T-helper 1 cell treated with Interleukin-12 subunit alpha and Interleukin-12 subunit beta and Interleukin-4 antibody, amounts not matched to agents 30 μg/mL and 1 μg/mL, for 36 hours (primary cell): Measurements from ENCODE around the gene RASAL2.
A peak's percentile ranks its signal among the peaks of the same experiment; 100 is the strongest.

Experiments
- H3K27ac Mint-ChIP-seq: one replicate; pipeline ENCODE4 v1.8.0; 2021; ENCODE audit warnings: mild to moderate bottlenecking, mixed read lengths
- H3K27me3 Mint-ChIP-seq: one replicate; pipeline ENCODE4 v1.8.0; 2021; ENCODE audit warnings: low read depth, mixed read lengths
- H3K36me3 Mint-ChIP-seq: one replicate; pipeline ENCODE4 v1.8.0; 2021; ENCODE audit warnings: low read depth, mixed read lengths
- H3K4me1 Mint-ChIP-seq: one replicate; pipeline ENCODE4 v1.8.0; 2021; ENCODE audit warnings: low read depth, mixed read lengths
- H3K4me3 Mint-ChIP-seq: one replicate; pipeline ENCODE4 v1.8.0; 2021; ENCODE audit warnings: mild to moderate bottlenecking, moderate library complexity, mixed read lengths
- H3K9me3 Mint-ChIP-seq: one replicate; pipeline ENCODE4 v1.8.0; 2021; ENCODE audit warnings: mixed read lengths

Gene RASAL2

GRCh38 chr1:178093951-178094738 lies at the start of gene RASAL2:
RASAL2 (plus strand) TSS chr1:178094104; CDS start chr1:178094493, 389 bp downstream.
- H3K27me3 Mint-ChIP-seq, result peaks cover 47% of the 10 kb centered on the region
- H3K27ac Mint-ChIP-seq, result no peak within 1 kb of the TSS
- peaks cover 6% of the 10 kb centered on the region for H3K36me3 Mint-ChIP-seq
- H3K4me1 Mint-ChIP-seq, result peaks cover 4% of the 10 kb centered on the region
- H3K9me3 Mint-ChIP-seq, result peaks cover 11% of the 10 kb centered on the region
- H3K4me3 Mint-ChIP-seq, result peak within 1 kb of the TSS; percentile 62

- Mint-ChIP-seq H3K9me3 (peaks cover 2% of the 10 kb centered on the region), H3K4me3 (no peak overlapping the region), H3K27ac (no peak overlapping the region), H3K4me1 (no peaks in the 10 kb centered on the region), H3K27me3 (no peaks in the 10 kb centered on the region), H3K36me3 (no peaks in the 10 kb centered on the region)
These were observed 47.2 kb upstream of the RASAL2 start for GRCh38 chr1:178046591-178047270.

- H3K9me3 Mint-ChIP-seq, result no peaks in the 10 kb centered on the region
- no peaks in the 10 kb centered on the region for H3K36me3 Mint-ChIP-seq
- no peaks in the 10 kb centered on the region for H3K27me3 Mint-ChIP-seq
- no peaks in the 10 kb centered on the region for H3K4me1 Mint-ChIP-seq
- no peak overlapping the region for H3K27ac Mint-ChIP-seq
- no peak overlapping the region for H3K4me3 Mint-ChIP-seq
These were observed 46.4 kb upstream of the RASAL2 start for GRCh38 chr1:178047403-178048093.

GRCh38 chr1:178048426-178048825 lies 45.5 kb upstream of the RASAL2 start:
- H3K27ac Mint-ChIP-seq, result no peak overlapping the region
- no peaks in the 10 kb centered on the region for H3K36me3 Mint-ChIP-seq
- no peaks in the 10 kb centered on the region for H3K9me3 Mint-ChIP-seq
- no peaks in the 10 kb centered on the region for H3K27me3 Mint-ChIP-seq
- H3K4me3 Mint-ChIP-seq, result no peak overlapping the region
- H3K4me1 Mint-ChIP-seq, result no peaks in the 10 kb centered on the region

- Mint-ChIP-seq H3K27me3 (no peaks in the 10 kb centered on the region), H3K9me3 (no peaks in the 10 kb centered on the region), H3K36me3 (no peaks in the 10 kb centered on the region), H3K4me1 (no peaks in the 10 kb centered on the region), H3K4me3 (no peak overlapping the region), H3K27ac (no peak overlapping the region)
These were observed 45.0 kb upstream of the RASAL2 start for GRCh38 chr1:178048883-178049282.

- no peak overlapping the region for H3K27ac Mint-ChIP-seq
- no peaks in the 10 kb centered on the region for H3K36me3 Mint-ChIP-seq
- H3K27me3 Mint-ChIP-seq, result no peaks in the 10 kb centered on the region
- H3K9me3 Mint-ChIP-seq, result no peaks in the 10 kb centered on the region
- H3K4me3 Mint-ChIP-seq, result no peak overlapping the region
- no peaks in the 10 kb centered on the region for H3K4me1 Mint-ChIP-seq
These were observed 43.8 kb upstream of the RASAL2 start for GRCh38 chr1:178050084-178050483.

- no peak overlapping the region for H3K27ac Mint-ChIP-seq
- no peaks in the 10 kb centered on the region for H3K9me3 Mint-ChIP-seq
- H3K36me3 Mint-ChIP-seq, result no peaks in the 10 kb centered on the region
- H3K4me3 Mint-ChIP-seq, result no peak overlapping the region
- H3K4me1 Mint-ChIP-seq, result no peaks in the 10 kb centered on the region
- no peaks in the 10 kb centered on the region for H3K27me3 Mint-ChIP-seq
These were observed 42.8 kb upstream of the RASAL2 start for GRCh38 chr1:178051071-178051470.

- Mint-ChIP-seq H3K27me3 (no peaks in the 10 kb centered on the region), H3K4me1 (no peaks in the 10 kb centered on the region), H3K36me3 (no peaks in the 10 kb centered on the region)
These were observed 41.0 kb upstream of the RASAL2 start for GRCh38 chr1:178052650-178053461.

GRCh38 chr1:178055093-178055492 lies 38.8 kb upstream of the RASAL2 start:
- H3K27ac Mint-ChIP-seq, result no peak overlapping the region
- no peaks in the 10 kb centered on the region for H3K4me1 Mint-ChIP-seq
- no peaks in the 10 kb centered on the region for H3K27me3 Mint-ChIP-seq
- H3K4me3 Mint-ChIP-seq, result no peak overlapping the region
- no peaks in the 10 kb centered on the region for H3K9me3 Mint-ChIP-seq
- H3K36me3 Mint-ChIP-seq, result no peaks in the 10 kb centered on the region

More at GRCh38 chr1:178052650-178053461, 41.0 kb upstream of the RASAL2 start:
- Mint-ChIP-seq H3K4me3 (no peak overlapping the region), H3K27ac (no peak overlapping the region), H3K9me3 (no peaks in the 10 kb centered on the region)

GRCh38 chr1:178055779-178056471 lies 38.0 kb upstream of the RASAL2 start:
- Mint-ChIP-seq H3K4me3 (no peak overlapping the region), H3K27me3 (no peaks in the 10 kb centered on the region), H3K9me3 (no peaks in the 10 kb centered on the region)

GRCh38 chr1:178057141-178057765 lies 36.7 kb upstream of the RASAL2 start:
- H3K4me1 Mint-ChIP-seq, result no peaks in the 10 kb centered on the region
- H3K36me3 Mint-ChIP-seq, result no peaks in the 10 kb centered on the region
- H3K27me3 Mint-ChIP-seq, result no peaks in the 10 kb centered on the region
- H3K27ac Mint-ChIP-seq, result no peak overlapping the region
- H3K4me3 Mint-ChIP-seq, result no peak overlapping the region
- H3K9me3 Mint-ChIP-seq, result no peaks in the 10 kb centered on the region

More at GRCh38 chr1:178055779-178056471, 38.0 kb upstream of the RASAL2 start:
- Mint-ChIP-seq H3K36me3 (no peaks in the 10 kb centered on the region), H3K4me1 (no peaks in the 10 kb centered on the region), H3K27ac (no peak overlapping the region)

GRCh38 chr1:178057912-178058534 lies 35.9 kb upstream of the RASAL2 start:
- H3K9me3 Mint-ChIP-seq, result no peaks in the 10 kb centered on the region
- H3K4me3 Mint-ChIP-seq, result no peak overlapping the region
- no peaks in the 10 kb centered on the region for H3K4me1 Mint-ChIP-seq
- no peaks in the 10 kb centered on the region for H3K36me3 Mint-ChIP-seq
- H3K27me3 Mint-ChIP-seq, result no peaks in the 10 kb centered on the region
- no peak overlapping the region for H3K27ac Mint-ChIP-seq
